Measurements from ENCODE around the gene IPO5. TPM values are rescaled to one million over a fixed set of nuclear protein-coding genes. Genes with fewer than 3 reads are reported as not detected.
"Not testable (repeated sequence)": the region's sequence is repeated elsewhere in the genome, so short reads cannot be mapped to it uniquely, and the experiment has no call there.

IPO5 gene
- total RNA-seq, 2 donors from 2014 or later, result 68.5 to 90.2 TPM

GRCh38 chr13:98033277-98034247, 80.1 kb downstream of the IPO5 start:
- H3K9me3 ChIP-seq (ENCODE audit: control insufficient read depth, low read length, poor library complexity, severe bottlenecking), result no peaks in the 10 kb centered on the region
- no peak for DNase-seq
- peaks cover 4% of the 10 kb centered on the region for H3K27me3 Mint-ChIP-seq
- no peaks in the 10 kb centered on the region for H3K36me3 Mint-ChIP-seq (ENCODE audit: low read depth)
- H3K27ac Mint-ChIP-seq, result no peak overlapping the region
- no peak for ATAC-seq
- H3K4me1 Mint-ChIP-seq, result peaks cover 2% of the 10 kb centered on the region
- H3K4me3 Mint-ChIP-seq, result no peak overlapping the region

- H3K27me3 Mint-ChIP-seq, result peaks cover 4% of the 10 kb centered on the region
- H3K4me3 Mint-ChIP-seq, result no peak overlapping the region
- ATAC-seq (no peak), DNase-seq (no peak)
- no peaks in the 10 kb centered on the region for H3K9me3 ChIP-seq (ENCODE audit: control insufficient read depth, low read length, poor library complexity, severe bottlenecking)
- H3K36me3 Mint-ChIP-seq (ENCODE audit: low read depth), result no peaks in the 10 kb centered on the region
- H3K4me1 Mint-ChIP-seq, result peaks cover 2% of the 10 kb centered on the region
- no peak overlapping the region for H3K27ac Mint-ChIP-seq
These were observed 81.9 kb downstream of the IPO5 start for GRCh38 chr13:98035373-98035772.

GRCh38 chr13:98036564-98037302, 83.3 kb downstream of the IPO5 start:
- H3K36me3 Mint-ChIP-seq (ENCODE audit: low read depth); H3K9me3 ChIP-seq (ENCODE audit: control insufficient read depth, low read length, poor library complexity, severe bottlenecking); H3K27me3 Mint-ChIP-seq; ATAC-seq; H3K4me3 Mint-ChIP-seq; DNase-seq; H3K27ac Mint-ChIP-seq; H3K4me1 Mint-ChIP-seq: not testable (repeated sequence)

- DNase-seq (no peak), ATAC-seq (no peak)
- H3K36me3 Mint-ChIP-seq (ENCODE audit: low read depth), result no peaks in the 10 kb centered on the region
- peaks cover 4% of the 10 kb centered on the region for H3K27me3 Mint-ChIP-seq
- no peak overlapping the region for H3K27ac Mint-ChIP-seq
- H3K4me3 Mint-ChIP-seq, result no peak overlapping the region
- H3K9me3 ChIP-seq (ENCODE audit: control insufficient read depth, low read length, poor library complexity, severe bottlenecking), result no peaks in the 10 kb centered on the region
- no peaks in the 10 kb centered on the region for H3K4me1 Mint-ChIP-seq
These were observed 85.8 kb downstream of the IPO5 start for GRCh38 chr13:98039261-98039660.

GRCh38 chr13:98039964-98040363, 86.5 kb downstream of the IPO5 start:
- H3K27ac Mint-ChIP-seq, result no peak overlapping the region
- H3K4me1 Mint-ChIP-seq, result no peaks in the 10 kb centered on the region

GRCh38 chr13:98041081-98041820, 87.8 kb downstream of the IPO5 start:
- no peaks in the 10 kb centered on the region for H3K4me1 Mint-ChIP-seq
- no peak overlapping the region for H3K4me3 Mint-ChIP-seq
- H3K27me3 Mint-ChIP-seq, result peaks cover 4% of the 10 kb centered on the region
- H3K36me3 Mint-ChIP-seq (ENCODE audit: low read depth), result no peaks in the 10 kb centered on the region
- ATAC-seq (no peak), DNase-seq (no peak)
- no peaks in the 10 kb centered on the region for H3K9me3 ChIP-seq (ENCODE audit: control insufficient read depth, low read length, poor library complexity, severe bottlenecking)
- H3K27ac Mint-ChIP-seq, result no peak overlapping the region

More at GRCh38 chr13:98039964-98040363, 86.5 kb downstream of the IPO5 start:
- no peaks in the 10 kb centered on the region for H3K9me3 ChIP-seq (ENCODE audit: control insufficient read depth, low read length, poor library complexity, severe bottlenecking)
- Mint-ChIP-seq H3K4me3 (no peak overlapping the region), H3K27me3 (peaks cover 4% of the 10 kb centered on the region), H3K36me3 (ENCODE audit: low read depth) (no peaks in the 10 kb centered on the region)
- ATAC-seq (no peak), DNase-seq (no peak)

GRCh38 chr13:98044301-98044700, 90.8 kb downstream of the IPO5 start:
- Mint-ChIP-seq H3K4me1 (no peaks in the 10 kb centered on the region), H3K27ac (no peak overlapping the region), H3K36me3 (ENCODE audit: low read depth) (no peaks in the 10 kb centered on the region), H3K27me3 (peaks cover 9% of the 10 kb centered on the region), H3K4me3 (no peak overlapping the region)
- ATAC-seq, result no peak
- DNase-seq, result no peak
- H3K9me3 ChIP-seq (ENCODE audit: control insufficient read depth, low read length, poor library complexity, severe bottlenecking), result no peaks in the 10 kb centered on the region

- H3K4me3 Mint-ChIP-seq; H3K9me3 ChIP-seq (ENCODE audit: control insufficient read depth, low read length, poor library complexity, severe bottlenecking); ATAC-seq; H3K27ac Mint-ChIP-seq; H3K4me1 Mint-ChIP-seq; H3K27me3 Mint-ChIP-seq; H3K36me3 Mint-ChIP-seq (ENCODE audit: low read depth); DNase-seq: not testable (repeated sequence)
These were observed 94.3 kb downstream of the IPO5 start for GRCh38 chr13:98047785-98048184.

GRCh38 chr13:98048265-98048664, 94.8 kb downstream of the IPO5 start:
- no peak overlapping the region for H3K4me3 Mint-ChIP-seq
- no peaks in the 10 kb centered on the region for H3K9me3 ChIP-seq (ENCODE audit: control insufficient read depth, low read length, poor library complexity, severe bottlenecking)
- ATAC-seq, result no peak
- H3K27ac Mint-ChIP-seq, result no peak overlapping the region
- H3K36me3 Mint-ChIP-seq (ENCODE audit: low read depth), result no peaks in the 10 kb centered on the region
- no peaks in the 10 kb centered on the region for H3K4me1 Mint-ChIP-seq
- peaks cover 9% of the 10 kb centered on the region for H3K27me3 Mint-ChIP-seq
- DNase-seq, result no peak

- no peak for DNase-seq
- H3K9me3 ChIP-seq (ENCODE audit: control insufficient read depth, low read length, poor library complexity, severe bottlenecking), result no peaks in the 10 kb centered on the region
- Mint-ChIP-seq H3K27ac (no peak overlapping the region), H3K4me1 (no peaks in the 10 kb centered on the region), H3K4me3 (no peak overlapping the region), H3K36me3 (ENCODE audit: low read depth) (no peaks in the 10 kb centered on the region), H3K27me3 (peaks cover 14% of the 10 kb centered on the region)
- no peak for ATAC-seq
These were observed 96.6 kb downstream of the IPO5 start for GRCh38 chr13:98050041-98050466.

- DNase-seq (no peak), ATAC-seq (no peak)
- Mint-ChIP-seq H3K4me1 (no peaks in the 10 kb centered on the region), H3K27ac (no peak overlapping the region), H3K36me3 (ENCODE audit: low read depth) (no peaks in the 10 kb centered on the region), H3K27me3 (peaks cover 22% of the 10 kb centered on the region), H3K4me3 (no peak overlapping the region)
- H3K9me3 ChIP-seq (ENCODE audit: control insufficient read depth, low read length, poor library complexity, severe bottlenecking), result no peaks in the 10 kb centered on the region
These were observed 98.9 kb downstream of the IPO5 start for GRCh38 chr13:98052412-98052811.

GRCh38 chr13:98054301-98054700, 100.8 kb downstream of the IPO5 start:
- H3K9me3 ChIP-seq (ENCODE audit: control insufficient read depth, low read length, poor library complexity, severe bottlenecking), result no peaks in the 10 kb centered on the region
- Mint-ChIP-seq H3K27me3 (peaks cover 23% of the 10 kb centered on the region), H3K4me1 (no peaks in the 10 kb centered on the region), H3K27ac (no peak overlapping the region), H3K36me3 (ENCODE audit: low read depth) (no peaks in the 10 kb centered on the region), H3K4me3 (no peak overlapping the region)
- ATAC-seq, result no peak
- no peak for DNase-seq

GRCh38 chr13:98055623-98056022, 102.1 kb downstream of the IPO5 start:
- H3K27me3 Mint-ChIP-seq, result peaks cover 23% of the 10 kb centered on the region
- no peaks in the 10 kb centered on the region for H3K4me1 Mint-ChIP-seq
- no peaks in the 10 kb centered on the region for H3K9me3 ChIP-seq (ENCODE audit: control insufficient read depth, low read length, poor library complexity, severe bottlenecking)
- H3K27ac Mint-ChIP-seq, result no peak overlapping the region
- H3K4me3 Mint-ChIP-seq, result no peak overlapping the region
- no peak for ATAC-seq
- DNase-seq, result no peak
- no peaks in the 10 kb centered on the region for H3K36me3 Mint-ChIP-seq (ENCODE audit: low read depth)
